Esophagus squamous epithelium (tissue), 5 donors: ENCODE results near the gene ZNF57. TPM values are rescaled to one million over a fixed set of nuclear protein-coding genes. Genes with fewer than 3 reads are reported as not detected.

ENCODE experiments used
- DNase-seq: peaks from one replicate; lab custom pipeline; 2025; lab: John Stamatoyannopoulos, UW
- H3K27ac ChIP-seq, 4 donors: fragments of 200-600 bp; sonication (generic); one replicate each; pipeline ENCODE4 v1.5.1; 2016 to 2019; ENCODE audit warnings: mild to moderate bottlenecking in 1 of 4
- H3K27me3 ChIP-seq, 4 donors: fragments of 200-600 bp; sonication (generic); 1 replicate in 3 of 4; 2 replicates in 1 of 4; pipeline versions ENCODE4 v1.5.1 to v1.6.0; 2017 to 2021; ENCODE audit warnings: antibody characterized with exemption in 1 of 4
- H3K36me3 ChIP-seq, 3 donors: fragments of 200-600 bp; sonication (generic); one replicate each; pipeline ENCODE4 v1.5.1; 2016 to 2019
- H3K4me1 ChIP-seq, 3 donors: fragments of 200-600 bp; sonication (generic); one replicate each; pipeline ENCODE4 v1.5.1; 2017 to 2019
- H3K4me3 ChIP-seq, 4 donors: fragments of 200-600 bp; sonication (generic); 1 replicate in 3 of 4; 2 replicates in 1 of 4; pipeline ENCODE4 v1.5.1; 2016 to 2019; ENCODE audit warnings: mild to moderate bottlenecking in 2 of 4, moderate library complexity in 1 of 4
- H3K9me3 ChIP-seq, 3 donors: fragments of 200-600 bp; sonication (generic); one replicate each; pipeline ENCODE4 v1.5.1; 2016 to 2019
- CTCF ChIP-seq, 6 experiments: fragments of 450-650 bp in 4 of 6; fragments of 200-600 bp in 2 of 6; sonication (generic) in 2 of 6; IDR thresholded peaks; one replicate each; pipeline ENCODE4 v1.5.1; 2016 to 2019; ENCODE audit warnings: antibody characterized with exemption in 6 of 6, mild to moderate bottlenecking in 4 of 6, moderate library complexity in 4 of 6
- POLR2A ChIP-seq, 4 donors: fragments of 450-650 bp; IDR thresholded peaks; one replicate each; pipeline ENCODE4 v1.6.1; 2017; ENCODE audit warnings: antibody characterized with exemption in 4 of 4, mild to moderate bottlenecking in 4 of 4, moderate library complexity in 3 of 4
- WGBS, 2 donors: methylation state at CpG; one replicate each; pipeline ENCODE4 v1.1.5; 2018; 5-methylcytosine and 5-hydroxymethylcytosine counted together
- intact Hi-C: fragments of 100-400 bp; cut with DNase I; formaldehyde crosslinking; loops from one replicate; pipeline ENCODE4 v1.15.0; 2022
- total RNA-seq, 4 donors: library from RNA; depleted of rRNA; stranded (reverse); fragments of >200 nt; gene quantifications; one replicate each; pipeline ENCODE4 v1.1.0, GENCODE V29; 2016
- donor health status: DM: yes; HTN: yes; CAD: no.

ZNF57 gene
- total RNA-seq, 4 donors from 2014 or later = 7.2 to 13.7 (median 9.8) TPM

- WGBS, 2 donors = 84 to 92% methylated on average over 5 of the region's 5 CpGs
- Histone ChIP-seq H3K4me3 (no peak overlapping the region), H3K27ac (no peak overlapping the region), H3K9me3 (peaks cover 6 to 74% (median 45%) of the 10 kb centered on the region in 3 donors), H3K36me3 (peaks cover 11 to 42% (median 20%) of the 10 kb centered on the region in 3 donors), H3K4me1 (no peaks in the 10 kb centered on the region), H3K27me3 (no peaks in the 10 kb centered on the region)
- no peak for DNase-seq
- intact Hi-C loops = no loop called here
- no peak for TF ChIP-seq CTCF (IDR thresholded peaks at IDR 0.05)
- TF ChIP-seq POLR2A (IDR thresholded peaks at IDR 0.05) = no peak
These were observed 44.2 kb upstream of the ZNF57 start for GRCh38 chr19:2856457-2857050.

GRCh38 chr19:2858864-2859263, 41.9 kb upstream of the ZNF57 start:
- Histone ChIP-seq H3K9me3 (peaks cover 0 to 51% (median 22%) of the 10 kb centered on the region in 3 donors), H3K27me3 (no peaks in the 10 kb centered on the region), H3K4me1 (no peaks in the 10 kb centered on the region), H3K27ac (no peak overlapping the region), H3K4me3 (no peak overlapping the region), H3K36me3 (peaks cover 0 to 19% (median 0%) of the 10 kb centered on the region in 3 donors)
- intact Hi-C loops = no loop called here
- TF ChIP-seq POLR2A (IDR thresholded peaks at IDR 0.05) (no peak), CTCF (IDR thresholded peaks at IDR 0.05) (no peak)
- 66 to 71% methylated on average over 7 to 20 of the region's 27 CpGs for WGBS, 2 donors
- DNase-seq = no peak

GRCh38 chr19:2863816-2864215, 36.9 kb upstream of the ZNF57 start:
- intact Hi-C loops = no loop called here
- Histone ChIP-seq H3K27ac (no peak overlapping the region), H3K4me3 (no peak overlapping the region), H3K36me3 (no peaks in the 10 kb centered on the region), H3K4me1 (peaks cover 0 to 17% (median 0%) of the 10 kb centered on the region in 3 donors), H3K9me3 (peaks cover 0 to 7% (median 0%) of the 10 kb centered on the region in 3 donors), H3K27me3 (no peaks in the 10 kb centered on the region)
- WGBS, 2 donors = 51 to 61% methylated on average over 4 to 9 of the region's 10 CpGs
- TF ChIP-seq CTCF (IDR thresholded peaks at IDR 0.05) = no peak
- TF ChIP-seq POLR2A (IDR thresholded peaks at IDR 0.05) = no peak
- DNase-seq = no peak

GRCh38 chr19:2865334-2866100, 35.2 kb upstream of the ZNF57 start:
- TF ChIP-seq CTCF (IDR thresholded peaks at IDR 0.05) (no peak), POLR2A (IDR thresholded peaks at IDR 0.05) (no peak)
- H3K9me3 ChIP-seq = no peaks in the 10 kb centered on the region
- H3K27me3 ChIP-seq = no peaks in the 10 kb centered on the region
- DNase-seq = no peak
- 35 to 52% methylated on average over 12 of the region's 12 CpGs for WGBS, 2 donors
- H3K4me1 ChIP-seq = peaks cover 0 to 17% (median 0%) of the 10 kb centered on the region in 3 donors
- H3K4me3 ChIP-seq = no peak overlapping the region
- intact Hi-C loops = no loop called here
- no peak overlapping the region for H3K27ac ChIP-seq
- H3K36me3 ChIP-seq = no peaks in the 10 kb centered on the region

GRCh38 chr19:2866495-2867024, 34.2 kb upstream of the ZNF57 start:
- peak overlapping the region in 2 of 4 donors; percentile 54 to 64 for H3K4me3 ChIP-seq
- 53 to 96% methylated on average over 3 to 5 of the region's 8 CpGs for WGBS, 2 donors
- no peak overlapping the region for H3K27ac ChIP-seq

More at GRCh38 chr19:2866495-2867024, 34.2 kb upstream of the ZNF57 start:
- intact Hi-C loops = no loop called here
- peaks cover 0 to 17% (median 0%) of the 10 kb centered on the region in 3 donors for H3K4me1 ChIP-seq
- H3K36me3 ChIP-seq = no peaks in the 10 kb centered on the region
- no peaks in the 10 kb centered on the region for H3K9me3 ChIP-seq
- no peaks in the 10 kb centered on the region for H3K27me3 ChIP-seq
- no peak for TF ChIP-seq CTCF (IDR thresholded peaks at IDR 0.05)
- no peak for TF ChIP-seq POLR2A (IDR thresholded peaks at IDR 0.05)
- no peak for DNase-seq
